MV-4-11 (cell line): ENCODE measurements around the gene VPS13D.

Experiments used
- DNase-seq: peaks from one replicate; lab custom pipeline; 2025; lab: John Stamatoyannopoulos, UW

The VPS13D gene

DNA sequence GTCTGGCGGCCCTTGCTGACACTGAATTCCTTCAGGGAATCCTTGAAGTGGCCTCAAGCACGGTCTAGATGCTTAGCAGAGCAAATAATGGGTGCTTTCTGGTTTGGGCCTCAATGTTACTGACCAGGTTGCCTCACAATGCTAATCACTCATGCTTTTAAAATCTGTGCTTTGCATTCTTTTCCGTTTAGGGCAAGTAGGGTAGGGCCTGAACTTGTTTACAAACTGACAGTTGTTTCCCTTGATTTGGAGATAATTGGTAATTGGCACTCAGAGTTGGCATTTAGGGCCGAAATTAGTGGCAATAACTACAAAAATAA, 1.4 kb downstream of the VPS13D start:
- DNase-seq: no peak

DNA sequence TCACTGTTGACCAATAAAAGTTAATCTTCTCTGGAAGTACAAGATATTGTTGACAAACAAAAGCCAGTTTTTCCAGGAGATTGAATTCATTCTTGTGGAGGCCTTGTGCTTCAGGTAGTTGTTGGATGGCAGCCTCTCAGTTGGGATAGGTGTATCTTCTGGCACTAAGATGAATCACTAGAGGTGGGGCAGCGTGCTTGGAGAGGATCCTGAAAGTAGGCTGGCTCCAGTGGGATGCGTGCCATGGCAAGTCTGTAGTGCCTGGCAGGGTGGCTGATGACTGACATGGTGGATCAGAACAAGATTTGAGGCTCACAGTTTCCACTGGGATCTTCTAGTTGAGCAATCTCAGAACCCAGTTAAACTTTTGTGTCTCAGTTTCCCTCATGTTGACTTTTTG, 2.4 kb downstream of the VPS13D start:
- DNase-seq: no peak

DNA sequence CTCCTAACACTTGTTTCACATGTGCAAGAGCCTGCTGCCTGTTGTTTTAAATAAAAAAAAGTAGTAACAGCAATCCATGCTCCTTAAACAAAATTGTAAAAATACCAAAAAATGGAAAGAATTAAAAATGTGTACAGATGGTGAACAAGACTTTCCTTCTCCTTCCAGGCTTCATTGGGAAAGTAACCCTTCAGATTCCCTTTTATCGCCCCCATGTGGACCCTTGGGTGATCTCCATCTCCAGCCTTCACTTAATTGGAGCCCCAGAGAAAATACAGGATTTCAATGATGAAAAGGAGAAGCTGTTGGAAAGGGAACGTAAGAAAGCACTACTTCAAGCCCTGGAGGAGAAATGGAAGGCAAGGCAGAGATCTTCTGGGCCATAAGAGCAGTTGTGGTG, 14.2 kb downstream of the VPS13D start:
- no peak for DNase-seq

DNA sequence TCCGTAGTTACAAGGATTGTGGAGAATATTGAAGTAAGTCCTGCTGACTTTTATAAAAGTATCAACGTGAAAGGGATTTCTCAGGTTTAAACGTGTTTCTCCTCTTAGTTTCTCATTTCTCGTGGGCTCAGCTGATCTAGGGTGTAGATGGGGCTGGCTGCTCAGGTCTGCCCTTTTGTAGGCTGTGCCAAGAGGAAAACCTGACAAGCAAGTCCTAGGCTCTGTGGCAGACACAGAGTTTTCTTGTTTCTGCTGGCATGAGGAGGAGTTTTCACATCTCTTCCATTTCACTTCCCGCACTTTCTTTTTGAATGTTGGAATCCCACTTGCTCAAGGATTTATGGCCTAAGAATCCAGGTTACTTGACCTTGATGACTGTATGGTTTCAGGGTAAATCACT, 14.8 kb downstream of the VPS13D start:
- DNase-seq: no peak

DNA sequence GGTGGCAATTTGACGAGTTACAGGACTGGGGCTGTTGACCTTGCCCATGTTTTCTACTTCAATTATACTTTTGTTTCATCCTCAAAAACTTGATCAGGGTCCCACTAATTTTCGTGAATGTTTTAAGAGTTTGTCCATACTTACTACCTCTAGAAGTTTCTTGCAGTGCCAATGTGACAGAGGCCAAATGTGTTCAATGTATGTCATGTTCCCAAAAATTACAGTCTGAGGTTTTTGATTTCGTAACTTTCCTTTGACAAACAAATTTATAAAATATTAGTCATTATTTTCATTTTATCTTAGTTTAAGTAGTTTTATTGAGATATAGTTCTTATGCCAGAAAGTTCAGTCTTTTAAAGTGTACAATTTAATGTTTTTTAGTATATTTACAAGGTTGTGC, 15.3 kb downstream of the VPS13D start:
- no peak for DNase-seq

DNA sequence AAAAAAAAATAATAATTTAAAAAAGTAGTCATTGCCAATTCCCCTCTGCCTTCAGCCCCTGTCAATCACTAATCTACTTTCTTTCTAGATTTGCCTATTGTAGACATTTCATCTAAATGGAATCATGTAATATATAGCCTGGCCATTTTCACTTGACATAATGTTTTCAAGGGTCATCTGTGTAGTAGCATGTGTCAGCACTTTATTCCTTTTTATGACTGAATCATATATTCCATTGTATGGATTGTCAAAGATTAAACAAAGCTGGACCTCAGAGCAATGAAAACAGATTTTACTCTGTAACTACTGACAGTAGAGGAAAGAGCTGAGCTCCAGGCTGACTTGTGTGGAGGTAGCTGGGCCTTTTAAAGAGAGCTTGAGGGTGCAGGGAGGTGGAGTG, 15.9 kb downstream of the VPS13D start:
- DNase-seq: no peak

DNA sequence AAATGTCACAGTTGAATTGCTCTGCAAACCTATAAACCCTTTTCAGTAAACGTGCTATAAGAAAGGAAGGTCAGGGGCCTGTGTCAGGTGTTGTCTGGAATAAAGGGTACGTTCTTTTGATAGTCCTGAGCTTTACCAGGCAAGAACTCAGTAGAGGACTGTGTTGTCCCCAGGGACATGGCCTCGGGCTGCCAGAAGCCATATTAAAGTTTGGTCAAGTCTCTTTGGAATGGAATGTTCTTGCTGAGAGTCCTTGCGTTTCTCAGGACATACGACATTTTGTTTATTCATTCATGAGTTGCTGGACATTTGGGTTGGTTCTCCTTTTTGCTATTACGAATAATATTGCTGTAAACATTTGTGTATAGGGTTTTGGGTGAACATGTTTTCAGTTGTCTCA, 16.8 kb downstream of the VPS13D start:
- DNase-seq: no peak

DNA sequence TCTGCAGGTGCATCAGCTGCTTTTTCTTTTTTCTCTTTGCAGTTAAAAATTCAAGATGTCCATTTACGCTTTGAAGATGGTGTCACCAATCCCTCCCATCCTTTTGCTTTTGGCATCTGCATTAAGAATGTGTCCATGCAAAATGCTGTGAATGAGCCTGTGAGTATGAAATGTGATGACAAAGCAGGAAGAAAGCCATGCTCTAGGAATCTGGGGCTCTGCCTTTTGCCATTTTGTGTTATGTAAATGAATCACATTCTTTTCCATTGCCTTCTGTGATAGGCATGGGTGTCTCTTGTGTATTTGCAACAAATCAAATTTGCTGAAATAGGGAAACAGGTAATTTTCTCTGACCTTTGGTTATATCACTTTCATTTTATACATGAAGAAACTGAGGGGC, 19.4 kb downstream of the VPS13D start:
- DNase-seq: no peak

DNA sequence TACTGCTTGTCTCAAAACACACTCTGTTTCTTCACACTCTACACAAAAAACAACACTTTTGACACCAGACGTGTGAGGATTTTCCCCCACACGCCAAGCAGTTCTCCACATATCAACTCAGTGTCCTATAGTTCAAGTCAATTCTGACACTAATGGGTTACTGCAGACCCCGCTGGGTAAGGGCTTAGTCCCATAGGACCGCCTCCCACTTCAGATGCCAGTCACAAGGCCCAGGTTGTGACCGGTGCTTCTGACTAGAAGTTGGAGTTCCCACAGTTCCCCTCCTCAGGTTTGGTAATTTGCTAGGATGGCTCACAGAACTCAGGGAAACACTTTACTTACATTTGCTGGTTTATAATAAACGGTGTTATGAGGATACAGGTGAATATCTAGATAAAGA, 19.9 kb downstream of the VPS13D start:
- no peak for DNase-seq

DNA sequence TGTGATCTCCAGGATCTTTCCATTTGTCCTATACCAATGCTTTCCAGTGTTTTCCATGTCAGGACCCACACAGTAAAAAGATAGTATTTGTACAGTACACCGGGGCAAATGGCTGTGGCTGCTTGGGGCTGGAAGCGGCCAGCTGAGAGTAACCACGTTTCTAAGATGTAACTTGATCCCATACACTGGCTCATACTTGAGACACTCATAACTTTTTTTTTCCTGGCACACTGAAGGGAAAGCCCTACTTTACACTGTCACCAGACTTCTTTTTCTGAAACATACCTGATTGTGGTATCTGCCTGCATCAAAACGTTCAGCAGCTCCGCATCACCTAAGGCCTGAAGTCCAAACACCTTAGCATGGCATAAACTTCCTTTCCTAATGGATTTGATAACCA, 21.6 kb downstream of the VPS13D start:
- no peak for DNase-seq

DNA sequence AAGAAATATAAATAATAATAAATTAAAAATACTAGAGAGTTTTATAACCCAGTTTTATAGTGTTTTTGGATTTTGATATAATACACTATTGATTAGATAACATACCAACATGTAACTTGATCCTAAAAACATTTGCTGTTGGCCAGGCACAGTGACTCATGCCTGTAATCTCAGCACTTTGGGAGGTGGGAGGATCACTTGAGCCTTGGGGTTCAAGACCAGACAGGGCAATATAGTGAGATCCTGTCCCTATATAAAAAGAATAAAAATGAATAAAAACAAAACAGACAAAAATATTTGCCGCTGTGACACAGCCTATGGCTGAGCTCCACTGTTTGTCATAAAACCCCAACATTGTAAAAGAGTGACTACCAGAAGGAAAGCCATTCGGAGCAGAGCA, 26.1 kb downstream of the VPS13D start:
- no peak for DNase-seq

DNA sequence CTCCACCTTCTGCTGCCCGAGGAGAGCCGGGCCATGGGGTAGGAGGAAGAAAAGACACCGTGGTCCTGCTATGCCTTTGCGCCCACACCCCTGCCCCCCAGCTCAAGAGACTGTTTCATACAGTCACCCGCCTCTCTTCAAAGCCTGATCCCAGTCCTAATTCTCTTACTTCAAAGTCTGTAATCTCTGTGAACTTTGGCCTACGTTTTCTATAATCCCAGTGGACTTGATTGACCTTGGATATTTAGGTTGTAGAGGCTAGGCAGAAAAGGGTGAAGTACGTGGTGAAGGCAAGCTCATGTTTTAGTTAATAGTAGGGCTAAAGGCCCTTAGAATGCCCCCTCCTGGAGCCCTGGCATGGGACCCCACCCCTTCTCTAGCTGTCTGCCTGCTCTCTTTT, 28.4 kb downstream of the VPS13D start:
- no peak for DNase-seq

DNA sequence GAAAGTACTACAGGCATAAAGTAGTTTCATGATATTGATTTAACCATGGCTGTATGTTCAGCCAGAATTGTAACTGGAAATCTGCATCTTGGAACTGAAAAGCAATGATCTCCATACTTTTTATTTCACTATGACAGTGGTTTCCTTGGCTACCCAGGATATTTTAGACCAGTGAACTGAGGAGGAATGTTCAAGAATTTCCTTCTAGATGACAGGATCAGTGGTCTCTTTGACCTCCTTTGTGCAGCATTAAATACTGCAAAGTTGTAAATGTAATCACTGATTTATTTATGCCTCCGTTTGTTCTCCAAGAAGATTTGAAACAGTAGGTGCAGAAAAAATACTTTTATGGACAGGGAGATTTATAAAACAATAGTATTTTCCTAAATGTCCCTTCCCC, 39.5 kb downstream of the VPS13D start:
- DNase-seq: no peak

DNA sequence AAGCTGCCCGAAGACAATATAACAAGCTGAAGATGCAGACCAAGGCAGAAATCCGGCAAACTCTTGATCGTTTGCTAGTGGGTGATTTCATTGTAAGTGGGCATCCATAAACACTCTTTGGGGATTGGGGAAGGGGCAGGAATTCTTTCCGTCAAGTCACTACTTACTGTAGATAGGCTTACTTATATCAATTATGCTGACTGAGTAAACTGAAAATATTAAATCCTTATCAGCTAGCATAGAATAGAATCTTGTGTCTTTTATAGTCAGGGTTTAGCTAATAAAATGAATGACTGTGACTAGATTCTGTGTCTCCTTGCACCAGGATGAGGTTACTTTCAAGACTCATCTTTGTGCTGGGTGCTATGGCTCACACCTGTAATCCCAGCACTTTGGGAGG, 41.2 kb downstream of the VPS13D start:
- DNase-seq: no peak

DNA sequence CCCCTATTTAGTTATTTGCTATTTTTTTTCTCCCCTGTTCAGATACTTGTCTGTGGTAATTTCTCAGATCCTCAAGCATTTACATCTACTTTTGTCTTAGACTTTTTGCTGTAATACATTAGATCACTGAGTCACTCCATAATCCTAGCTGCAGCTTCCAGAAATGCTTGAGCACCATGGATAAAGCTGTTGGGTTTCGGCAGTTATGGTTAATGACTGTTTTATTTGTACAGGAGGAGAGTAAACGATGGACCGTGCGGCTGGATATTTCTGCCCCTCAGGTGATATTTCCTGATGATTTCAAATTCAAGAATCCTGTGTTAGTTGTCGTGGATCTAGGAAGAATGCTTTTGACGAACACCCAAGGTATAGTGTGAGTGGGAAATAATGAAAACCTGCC, 42.9 kb downstream of the VPS13D start:
- DNase-seq: no peak

DNA sequence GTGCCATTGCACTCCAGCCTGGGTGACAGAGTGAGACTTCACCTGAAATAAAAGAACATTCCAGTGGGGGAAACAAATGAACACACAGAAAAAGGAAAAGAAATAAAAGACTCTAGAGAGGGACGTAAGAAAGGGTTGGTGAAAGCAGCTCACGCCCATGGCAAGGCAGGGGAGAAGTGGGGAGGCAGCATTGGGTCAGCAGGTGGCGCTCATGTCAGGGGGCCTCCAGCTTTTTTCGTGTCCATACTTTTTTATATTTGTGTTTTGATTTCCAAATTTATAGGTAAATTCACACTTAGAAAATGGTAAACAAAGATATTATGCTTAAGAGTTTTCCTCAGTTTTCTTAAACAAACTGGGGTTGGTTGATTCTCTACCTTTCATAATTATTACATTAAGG, 45.5 kb downstream of the VPS13D start:
- DNase-seq: no peak

DNA sequence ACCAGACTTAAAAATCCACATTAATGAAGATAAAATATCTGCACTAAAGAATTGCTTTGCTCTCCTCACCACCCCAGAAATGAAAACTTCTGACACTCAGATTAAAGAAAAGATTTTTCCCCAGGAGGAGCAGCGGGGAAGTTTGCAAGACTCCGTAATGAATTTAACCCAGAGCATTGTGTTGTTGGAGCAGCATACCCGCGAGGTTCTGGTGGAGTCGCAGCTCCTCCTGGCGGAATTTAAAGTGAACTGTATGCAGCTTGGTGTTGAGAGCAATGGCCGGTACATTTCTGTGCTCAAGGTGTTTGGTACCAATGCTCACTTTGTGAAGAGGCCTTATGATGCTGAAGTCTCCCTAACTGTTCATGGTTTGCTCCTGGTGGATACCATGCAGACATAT, 46.4 kb downstream of the VPS13D start:
- no peak for DNase-seq

DNA sequence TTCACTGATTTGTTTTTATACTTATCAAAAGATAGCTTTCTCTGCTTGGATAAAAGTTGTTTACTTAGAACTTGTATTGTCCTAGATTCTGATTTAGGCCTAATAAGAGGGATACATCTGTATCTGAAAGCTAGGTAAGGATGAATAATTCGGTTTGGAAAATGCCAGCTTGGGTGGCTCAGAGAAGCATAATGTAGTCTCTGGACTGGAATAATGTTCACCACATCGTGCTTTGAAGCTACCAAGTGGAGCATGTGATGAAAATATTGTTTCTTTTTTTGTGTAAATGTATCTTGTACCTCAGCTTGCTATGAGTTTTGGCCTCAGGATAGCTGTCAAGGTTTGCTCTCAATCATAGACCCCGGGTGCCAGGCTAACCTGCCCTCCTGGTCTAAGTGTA, 49.2 kb downstream of the VPS13D start:
- no peak for DNase-seq

DNA sequence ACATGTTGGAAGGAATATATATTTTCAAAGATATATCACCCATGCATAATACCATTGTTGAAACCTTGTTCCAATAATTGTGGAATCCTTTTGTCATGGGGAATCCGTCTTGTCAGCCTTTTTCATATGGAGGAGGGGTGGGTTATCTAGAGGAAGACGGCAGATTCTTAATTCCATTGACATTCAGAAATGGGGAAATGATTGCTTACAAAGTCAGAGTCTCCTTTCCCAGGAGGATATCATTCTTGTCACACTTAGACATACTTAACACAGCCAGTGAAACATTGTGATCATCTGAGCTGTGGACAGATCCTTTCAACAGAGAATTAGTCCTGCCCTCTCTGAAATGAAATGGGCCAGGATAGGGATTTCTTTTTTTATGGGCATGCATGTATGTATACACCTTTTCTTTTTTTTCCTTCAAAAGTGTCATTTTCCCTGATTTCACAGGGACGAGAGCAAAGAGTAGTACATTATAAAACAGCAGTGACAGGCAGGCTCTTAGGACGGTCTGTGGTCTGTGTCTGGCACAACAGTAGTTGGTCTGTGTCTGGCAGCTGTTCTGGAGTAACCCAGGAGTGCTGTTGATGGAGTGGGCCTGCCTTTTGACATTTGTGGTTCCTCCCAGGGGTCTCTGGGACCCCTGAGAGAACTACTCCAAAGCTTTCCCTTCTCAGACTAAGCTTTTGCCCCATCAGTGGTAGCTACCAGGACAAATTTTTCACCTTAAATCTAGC, 50.1 kb downstream of the VPS13D start:
- no peak for DNase-seq

DNA sequence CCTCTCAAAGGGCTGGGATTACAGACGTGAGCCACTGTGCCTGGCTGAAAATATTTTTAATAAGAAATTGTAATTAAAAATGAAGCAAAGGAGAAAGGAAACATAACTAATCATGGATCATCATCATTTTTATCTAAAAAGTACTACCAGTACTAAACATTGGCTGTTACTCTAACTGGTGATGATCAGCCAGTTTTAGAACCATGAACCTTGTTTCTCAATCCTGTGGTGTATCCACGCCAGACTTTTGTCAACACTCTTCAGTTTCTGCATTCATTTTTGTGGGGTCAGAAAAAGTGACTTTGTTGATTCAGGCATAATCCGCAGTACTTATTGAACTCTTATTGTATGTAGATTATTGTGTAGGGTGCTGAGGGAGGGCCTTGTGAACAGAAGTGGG, 52.3 kb downstream of the VPS13D start:
- no peak for DNase-seq

DNA sequence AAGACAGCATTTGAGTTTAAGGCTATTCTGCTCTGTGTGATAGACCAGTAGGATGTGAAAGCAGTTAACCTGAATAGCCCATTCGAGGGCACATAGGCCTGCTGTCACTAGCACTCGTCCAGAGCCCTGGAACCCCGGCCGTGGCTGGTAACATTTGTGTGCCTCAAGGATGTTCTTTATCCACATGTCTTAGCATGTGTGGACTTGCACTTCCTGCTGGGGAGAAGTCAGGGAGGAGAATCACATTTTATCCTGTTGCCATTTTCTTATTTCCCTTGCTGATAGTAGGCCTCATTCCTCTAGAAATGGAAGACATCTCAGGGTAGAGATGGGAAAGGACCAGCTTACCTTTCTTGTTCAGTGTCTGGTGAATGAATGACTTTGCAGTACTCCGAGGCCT, 54.7 kb downstream of the VPS13D start:
- no peak for DNase-seq

DNA sequence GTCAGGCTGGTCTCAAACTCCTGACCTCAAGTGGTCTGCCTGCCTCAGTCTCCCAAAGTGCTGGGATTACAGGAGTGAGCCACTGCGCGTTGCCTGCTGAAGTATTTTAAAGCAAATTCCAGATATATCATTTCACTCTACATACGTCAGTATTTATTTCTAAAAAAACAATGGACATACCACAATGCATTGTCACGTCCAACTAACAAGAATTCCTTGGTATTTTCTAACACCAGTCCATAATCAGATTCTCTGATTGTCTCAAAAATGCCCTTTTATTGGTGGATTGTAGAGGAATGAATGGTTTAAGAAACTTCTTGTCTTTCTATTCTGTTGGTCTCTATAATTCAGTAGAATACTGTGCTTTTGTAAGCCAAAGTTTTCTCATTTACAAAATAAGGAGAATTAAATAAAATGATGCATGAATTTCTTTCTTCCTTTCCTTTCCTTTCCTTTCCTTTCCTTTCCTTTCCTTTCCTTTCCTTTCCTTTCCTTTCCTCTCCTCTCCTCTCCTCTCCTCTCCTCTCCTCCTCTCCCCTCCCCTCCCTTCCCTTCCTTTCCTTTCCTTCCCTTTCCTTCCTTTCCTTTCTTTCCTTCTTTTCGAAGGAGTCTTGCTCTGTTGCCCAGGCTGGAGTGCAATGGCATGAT, 55.8 kb downstream of the VPS13D start:
- no peak for DNase-seq

DNA sequence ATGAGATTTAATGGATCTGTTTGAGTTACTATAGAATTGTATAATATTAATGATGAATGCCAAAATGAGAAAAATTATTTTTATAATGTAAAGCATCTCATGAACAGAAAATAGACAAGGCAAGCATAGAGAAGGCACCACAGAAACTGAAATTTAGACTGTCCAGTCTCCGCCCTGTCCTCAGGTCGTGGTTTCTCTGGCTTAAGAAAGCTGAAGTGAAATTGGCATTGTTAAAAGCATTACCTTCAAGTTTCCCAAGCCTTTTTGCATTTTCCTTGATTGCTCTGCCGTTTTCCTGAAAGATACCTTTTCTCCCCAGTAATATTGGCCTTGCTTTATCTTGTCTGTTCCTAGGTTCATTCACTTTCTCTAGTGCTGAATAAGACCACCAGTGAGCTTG, 58.0 kb downstream of the VPS13D start:
- peak; percentile 30 for DNase-seq

DNA sequence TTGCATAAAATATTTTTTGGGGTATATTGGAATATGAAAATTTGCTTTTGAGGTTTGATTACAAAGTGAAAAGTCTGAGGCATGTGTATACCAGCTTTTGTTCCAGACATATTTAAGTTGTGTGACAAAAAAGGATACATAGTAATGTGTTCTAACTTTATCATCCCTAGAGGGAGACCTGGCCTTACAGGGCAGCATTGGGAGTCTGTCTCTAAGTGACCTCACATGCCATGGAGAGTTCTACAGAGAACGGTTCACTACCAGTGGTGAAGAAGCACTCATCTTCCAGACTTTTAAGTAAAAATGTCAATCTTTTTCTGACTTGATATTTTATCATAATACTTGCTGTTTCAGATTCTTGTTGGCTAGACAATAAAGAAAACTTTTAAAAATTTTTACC, 61.0 kb downstream of the VPS13D start:
- no peak for DNase-seq
